H1 (cell line): ENCODE results near the gene GPC3. TPM values are rescaled to one million over a fixed set of nuclear protein-coding genes. Genes with fewer than 3 reads are reported as not detected.

Experiments used
- TAF1 ChIP-seq: IDR thresholded peaks from 2 replicates; pipeline ENCODE4 v1.6.1; 2011; ENCODE audit warnings: mild to moderate bottlenecking, low read depth, low read length
- polyA plus RNA-seq, 7 experiments: library from polyadenylated mRNA; depleted of rRNA in 3 of 7; stranded (reverse) in 5 of 7; unstranded in 2 of 7; fragments of >200 nt in 5 of 7; fragments of 200-250 nt in 2 of 7; gene quantifications; 1 replicate in 5 of 7; 2 replicates in 1 of 7; 4 replicates in 1 of 7; pipeline versions ENCODE4 v1.2.1 to v1.2.3, GENCODE V29; 2011 to 2013; ENCODE audit warnings: missing spikeins in 2 of 7, mixed read lengths in 2 of 7
- total RNA-seq: library from RNA; stranded (reverse); fragmentation: NEBNext Ultra II Directional; extraction: Animal tissue kit (Norgen Biotek cat#: 25700); gene quantifications from 2 replicates; pipeline ENCODE4 v1.2.1, GENCODE V29; 2021
- TF ChIP-seq, protein P1 (sequence below): fragments of 300-600 bp; sonication (generic); IDR thresholded peaks from 2 replicates; pipeline ENCODE4 v1.7.1; 2012; ENCODE audit warnings: low read length, moderate library complexity, mild to moderate bottlenecking, inconsistent platforms; ENCODE audit not compliant: insufficient replicate concordance

GPC3 gene
- total and polyA plus RNA-seq, 2 of the 8 experiments (the other 6 are each of a cell fraction or from before 2014, with no cell fraction given): 64.8 to 71.9 TPM

DNA sequence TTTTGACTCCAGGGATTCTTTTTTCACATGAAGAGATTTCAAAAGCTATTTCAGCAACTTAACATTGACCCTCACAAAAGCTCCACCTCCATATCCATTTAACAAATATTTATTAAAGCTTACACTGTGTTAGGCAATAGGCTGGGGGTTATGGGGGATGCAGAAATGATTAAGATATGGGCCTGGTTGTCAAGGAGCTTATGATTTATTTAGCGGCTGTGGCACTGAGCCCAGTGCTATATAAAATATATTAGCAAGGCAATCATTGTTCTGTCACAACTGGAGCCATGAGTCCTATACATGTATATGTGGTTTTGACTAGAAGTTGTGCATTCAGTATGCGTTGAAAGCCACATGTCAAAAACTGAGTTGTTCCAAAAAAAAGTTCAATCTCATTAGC lies 131.1 kb downstream of the GPC3 start (continued):
- TF ChIP-seq, protein P1, sequence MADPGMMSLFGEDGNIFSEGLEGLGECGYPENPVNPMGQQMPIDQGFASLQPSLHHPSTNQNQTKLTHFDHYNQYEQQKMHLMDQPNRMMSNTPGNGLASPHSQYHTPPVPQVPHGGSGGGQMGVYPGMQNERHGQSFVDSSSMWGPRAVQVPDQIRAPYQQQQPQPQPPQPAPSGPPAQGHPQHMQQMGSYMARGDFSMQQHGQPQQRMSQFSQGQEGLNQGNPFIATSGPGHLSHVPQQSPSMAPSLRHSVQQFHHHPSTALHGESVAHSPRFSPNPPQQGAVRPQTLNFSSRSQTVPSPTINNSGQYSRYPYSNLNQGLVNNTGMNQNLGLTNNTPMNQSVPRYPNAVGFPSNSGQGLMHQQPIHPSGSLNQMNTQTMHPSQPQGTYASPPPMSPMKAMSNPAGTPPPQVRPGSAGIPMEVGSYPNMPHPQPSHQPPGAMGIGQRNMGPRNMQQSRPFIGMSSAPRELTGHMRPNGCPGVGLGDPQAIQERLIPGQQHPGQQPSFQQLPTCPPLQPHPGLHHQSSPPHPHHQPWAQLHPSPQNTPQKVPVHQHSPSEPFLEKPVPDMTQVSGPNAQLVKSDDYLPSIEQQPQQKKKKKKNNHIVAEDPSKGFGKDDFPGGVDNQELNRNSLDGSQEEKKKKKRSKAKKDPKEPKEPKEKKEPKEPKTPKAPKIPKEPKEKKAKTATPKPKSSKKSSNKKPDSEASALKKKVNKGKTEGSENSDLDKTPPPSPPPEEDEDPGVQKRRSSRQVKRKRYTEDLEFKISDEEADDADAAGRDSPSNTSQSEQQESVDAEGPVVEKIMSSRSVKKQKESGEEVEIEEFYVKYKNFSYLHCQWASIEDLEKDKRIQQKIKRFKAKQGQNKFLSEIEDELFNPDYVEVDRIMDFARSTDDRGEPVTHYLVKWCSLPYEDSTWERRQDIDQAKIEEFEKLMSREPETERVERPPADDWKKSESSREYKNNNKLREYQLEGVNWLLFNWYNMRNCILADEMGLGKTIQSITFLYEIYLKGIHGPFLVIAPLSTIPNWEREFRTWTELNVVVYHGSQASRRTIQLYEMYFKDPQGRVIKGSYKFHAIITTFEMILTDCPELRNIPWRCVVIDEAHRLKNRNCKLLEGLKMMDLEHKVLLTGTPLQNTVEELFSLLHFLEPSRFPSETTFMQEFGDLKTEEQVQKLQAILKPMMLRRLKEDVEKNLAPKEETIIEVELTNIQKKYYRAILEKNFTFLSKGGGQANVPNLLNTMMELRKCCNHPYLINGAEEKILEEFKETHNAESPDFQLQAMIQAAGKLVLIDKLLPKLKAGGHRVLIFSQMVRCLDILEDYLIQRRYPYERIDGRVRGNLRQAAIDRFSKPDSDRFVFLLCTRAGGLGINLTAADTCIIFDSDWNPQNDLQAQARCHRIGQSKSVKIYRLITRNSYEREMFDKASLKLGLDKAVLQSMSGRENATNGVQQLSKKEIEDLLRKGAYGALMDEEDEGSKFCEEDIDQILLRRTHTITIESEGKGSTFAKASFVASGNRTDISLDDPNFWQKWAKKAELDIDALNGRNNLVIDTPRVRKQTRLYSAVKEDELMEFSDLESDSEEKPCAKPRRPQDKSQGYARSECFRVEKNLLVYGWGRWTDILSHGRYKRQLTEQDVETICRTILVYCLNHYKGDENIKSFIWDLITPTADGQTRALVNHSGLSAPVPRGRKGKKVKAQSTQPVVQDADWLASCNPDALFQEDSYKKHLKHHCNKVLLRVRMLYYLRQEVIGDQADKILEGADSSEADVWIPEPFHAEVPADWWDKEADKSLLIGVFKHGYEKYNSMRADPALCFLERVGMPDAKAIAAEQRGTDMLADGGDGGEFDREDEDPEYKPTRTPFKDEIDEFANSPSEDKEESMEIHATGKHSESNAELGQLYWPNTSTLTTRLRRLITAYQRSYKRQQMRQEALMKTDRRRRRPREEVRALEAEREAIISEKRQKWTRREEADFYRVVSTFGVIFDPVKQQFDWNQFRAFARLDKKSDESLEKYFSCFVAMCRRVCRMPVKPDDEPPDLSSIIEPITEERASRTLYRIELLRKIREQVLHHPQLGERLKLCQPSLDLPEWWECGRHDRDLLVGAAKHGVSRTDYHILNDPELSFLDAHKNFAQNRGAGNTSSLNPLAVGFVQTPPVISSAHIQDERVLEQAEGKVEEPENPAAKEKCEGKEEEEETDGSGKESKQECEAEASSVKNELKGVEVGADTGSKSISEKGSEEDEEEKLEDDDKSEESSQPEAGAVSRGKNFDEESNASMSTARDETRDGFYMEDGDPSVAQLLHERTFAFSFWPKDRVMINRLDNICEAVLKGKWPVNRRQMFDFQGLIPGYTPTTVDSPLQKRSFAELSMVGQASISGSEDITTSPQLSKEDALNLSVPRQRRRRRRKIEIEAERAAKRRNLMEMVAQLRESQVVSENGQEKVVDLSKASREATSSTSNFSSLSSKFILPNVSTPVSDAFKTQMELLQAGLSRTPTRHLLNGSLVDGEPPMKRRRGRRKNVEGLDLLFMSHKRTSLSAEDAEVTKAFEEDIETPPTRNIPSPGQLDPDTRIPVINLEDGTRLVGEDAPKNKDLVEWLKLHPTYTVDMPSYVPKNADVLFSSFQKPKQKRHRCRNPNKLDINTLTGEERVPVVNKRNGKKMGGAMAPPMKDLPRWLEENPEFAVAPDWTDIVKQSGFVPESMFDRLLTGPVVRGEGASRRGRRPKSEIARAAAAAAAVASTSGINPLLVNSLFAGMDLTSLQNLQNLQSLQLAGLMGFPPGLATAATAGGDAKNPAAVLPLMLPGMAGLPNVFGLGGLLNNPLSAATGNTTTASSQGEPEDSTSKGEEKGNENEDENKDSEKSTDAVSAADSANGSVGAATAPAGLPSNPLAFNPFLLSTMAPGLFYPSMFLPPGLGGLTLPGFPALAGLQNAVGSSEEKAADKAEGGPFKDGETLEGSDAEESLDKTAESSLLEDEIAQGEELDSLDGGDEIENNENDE: no peak
- no peak for TF ChIP-seq TAF1
